CD4-positive, alpha-beta T cell (primary cell): ENCODE results near the gene NTRK2. TPM values are rescaled to one million over a fixed set of nuclear protein-coding genes. Genes with fewer than 3 reads are reported as not detected.

Experiments used
- ATAC-seq: fragments of 200-7000 bp; cut with Tn5 transposase; one replicate; pipeline ENCODE4 v1.10.0; 2022; ENCODE audit warnings: mild to moderate bottlenecking; ENCODE audit not compliant: poor library complexity
- CTCF ChIA-PET: fragments of 350-600 bp; sonication (Branson Sonifier 250); formaldehyde crosslinking; loops from one replicate; lab custom pipeline; 2021; ENCODE audit warnings: antibody characterized with exemption, inconsistent platforms; lab: Charles Lee
- POLR2A ChIA-PET: fragments of 350-600 bp; sonication (Branson Sonifier 250); formaldehyde crosslinking; loops from one replicate; lab custom pipeline; 2021; ENCODE audit warnings: antibody characterized with exemption, inconsistent platforms; lab: Charles Lee
- DNase-seq, 14 experiments: peaks; one replicate each; pipeline ENCODE4 v3.0.0-alpha.2; 2013 to 2020; ENCODE audit warnings: mixed read lengths in 2 of 14
- H3K27ac ChIP-seq, 2 donors: one replicate each; pipeline versions ENCODE4 v1.5.1 to v1.7.0; 2013; ENCODE audit warnings: low read length in 2 of 2, low read depth in 1 of 2, mild to moderate bottlenecking in 1 of 2
- H3K27me3 ChIP-seq, 2 experiments: 1 replicate in 1 of 2; 2 replicates in 1 of 2; pipeline versions ENCODE4 v1.6.1 to v1.7.0; 2013; ENCODE audit warnings: low read length in 2 of 2, control low read depth in 1 of 2, mild to moderate bottlenecking in 1 of 2, moderate library complexity in 1 of 2; ENCODE audit not compliant: insufficient read depth in 2 of 2, control insufficient read depth in 1 of 2
- H3K36me3 ChIP-seq: one replicate; pipeline ENCODE4 v1.6.1; 2013; ENCODE audit warnings: low read length, control low read depth; ENCODE audit not compliant: insufficient read depth
- H3K4me1 ChIP-seq: one replicate; pipeline ENCODE4 v1.6.1; 2013; ENCODE audit warnings: low read length, control low read depth; ENCODE audit not compliant: insufficient read depth
- H3K4me3 ChIP-seq: one replicate; pipeline ENCODE4 v1.5.1; 2013; ENCODE audit warnings: mild to moderate bottlenecking, low read length, moderate library complexity
- H3K9me3 ChIP-seq, 2 experiments: 1 replicate in 1 of 2; 2 replicates in 1 of 2; pipeline versions ENCODE4 v1.6.1 to v1.7.0; 2013; ENCODE audit warnings: low read length in 2 of 2, mild to moderate bottlenecking in 2 of 2, control low read depth in 1 of 2, moderate library complexity in 1 of 2; ENCODE audit not compliant: control insufficient read depth in 1 of 2, insufficient read depth in 1 of 2
- H3K27ac Mint-ChIP-seq: one replicate; pipeline ENCODE4 v1.8.0; 2020; ENCODE audit warnings: mixed read lengths
- H3K27me3 Mint-ChIP-seq: one replicate; pipeline ENCODE4 v1.8.0; 2021; ENCODE audit warnings: mixed read lengths
- H3K36me3 Mint-ChIP-seq: one replicate; pipeline ENCODE4 v1.8.0; 2021; ENCODE audit warnings: low read depth, mixed read lengths
- H3K4me1 Mint-ChIP-seq: one replicate; pipeline ENCODE4 v1.8.0; 2021; ENCODE audit warnings: low read depth, mixed read lengths
- H3K4me3 Mint-ChIP-seq: one replicate; pipeline ENCODE4 v1.8.0; 2020; ENCODE audit warnings: mild to moderate bottlenecking, mixed read lengths
- H3K9me3 Mint-ChIP-seq: one replicate; pipeline ENCODE4 v1.8.0; 2020; ENCODE audit warnings: mixed read lengths
- intact Hi-C, 2 experiments: fragments of 100-400 bp; cut with DNase I in 1 of 2; cut with micrococcal nuclease in 1 of 2; formaldehyde crosslinking; loops; one replicate each; pipeline versions ENCODE4 v1.15.1 to v1.9.0; 2023 to 2025; cut with DNase I, micrococcal nuclease
- total RNA-seq, 174 experiments: library from RNA in 2 of 174; stranded (reverse) in 2 of 174; gene quantifications; one replicate each; pipeline ENCODE4 v1.2.3 and lab custom pipeline; 2021 to 2026
- TF ChIP-seq, protein P1 (sequence below): fragments of 200-600 bp; IDR thresholded peaks from one replicate; pipeline ENCODE4 v1.8.0; 2022; ENCODE audit warnings: antibody characterized with exemption, mild to moderate bottlenecking

Gene NTRK2
- total RNA-seq, 2 experiments from 2014 or later: 0.06 to 0.14 TPM

DNA sequence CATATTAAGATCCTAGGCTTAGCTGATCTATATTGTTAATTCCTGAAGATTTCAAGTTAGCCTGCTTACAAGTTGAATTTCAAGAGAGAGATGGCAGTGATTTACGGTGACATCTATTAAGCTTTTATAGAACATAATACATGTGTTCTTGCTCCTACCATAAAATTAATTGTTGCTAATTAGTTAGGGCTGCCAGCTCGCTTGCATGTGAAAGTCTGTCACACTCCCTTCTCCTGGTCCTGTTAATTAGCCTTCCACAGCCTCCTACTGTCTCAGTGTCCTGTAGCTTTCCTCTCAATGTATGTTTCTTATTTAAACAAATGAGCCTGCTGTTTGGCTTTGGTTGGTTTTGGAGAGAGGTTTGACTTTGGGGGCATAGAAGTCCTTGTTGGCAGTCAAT lies 247.2 kb downstream of the NTRK2 start:
- Histone ChIP-seq H3K4me1 (no peaks in the 10 kb centered on the region), H3K9me3 (peaks cover 0 to 3% of the 10 kb centered on the region in 2 experiments), H3K27me3 (peaks cover 0 to 3% of the 10 kb centered on the region in 2 experiments), H3K4me3 (no peak overlapping the region), H3K27ac (no peak overlapping the region), H3K36me3 (no peaks in the 10 kb centered on the region)
- peaks cover 10% of the 10 kb centered on the region for H3K27me3 Mint-ChIP-seq
- no peaks in the 10 kb centered on the region for H3K36me3 Mint-ChIP-seq
- no peak for DNase-seq
- no peaks in the 10 kb centered on the region for H3K9me3 Mint-ChIP-seq
- POLR2A ChIA-PET: no interaction called here
- TF ChIP-seq, protein P1, sequence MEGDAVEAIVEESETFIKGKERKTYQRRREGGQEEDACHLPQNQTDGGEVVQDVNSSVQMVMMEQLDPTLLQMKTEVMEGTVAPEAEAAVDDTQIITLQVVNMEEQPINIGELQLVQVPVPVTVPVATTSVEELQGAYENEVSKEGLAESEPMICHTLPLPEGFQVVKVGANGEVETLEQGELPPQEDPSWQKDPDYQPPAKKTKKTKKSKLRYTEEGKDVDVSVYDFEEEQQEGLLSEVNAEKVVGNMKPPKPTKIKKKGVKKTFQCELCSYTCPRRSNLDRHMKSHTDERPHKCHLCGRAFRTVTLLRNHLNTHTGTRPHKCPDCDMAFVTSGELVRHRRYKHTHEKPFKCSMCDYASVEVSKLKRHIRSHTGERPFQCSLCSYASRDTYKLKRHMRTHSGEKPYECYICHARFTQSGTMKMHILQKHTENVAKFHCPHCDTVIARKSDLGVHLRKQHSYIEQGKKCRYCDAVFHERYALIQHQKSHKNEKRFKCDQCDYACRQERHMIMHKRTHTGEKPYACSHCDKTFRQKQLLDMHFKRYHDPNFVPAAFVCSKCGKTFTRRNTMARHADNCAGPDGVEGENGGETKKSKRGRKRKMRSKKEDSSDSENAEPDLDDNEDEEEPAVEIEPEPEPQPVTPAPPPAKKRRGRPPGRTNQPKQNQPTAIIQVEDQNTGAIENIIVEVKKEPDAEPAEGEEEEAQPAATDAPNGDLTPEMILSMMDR: no peak
- no peaks in the 10 kb centered on the region for H3K4me1 Mint-ChIP-seq
- no peak overlapping the region for H3K4me3 Mint-ChIP-seq
- CTCF ChIA-PET: no interaction called here
- ATAC-seq: no peak
- intact Hi-C loops: no loop called here
- no peak overlapping the region for H3K27ac Mint-ChIP-seq

GRCh38 chr9:84917366-84918070 lies 248.0 kb downstream of the NTRK2 start:
- Mint-ChIP-seq H3K4me3 (no peak overlapping the region), H3K27me3 (peaks cover 10% of the 10 kb centered on the region), H3K4me1 (no peaks in the 10 kb centered on the region), H3K36me3 (no peaks in the 10 kb centered on the region), H3K27ac (no peak overlapping the region), H3K9me3 (no peaks in the 10 kb centered on the region)
- Histone ChIP-seq H3K36me3 (no peaks in the 10 kb centered on the region), H3K4me3 (no peak overlapping the region), H3K27me3 (peaks cover 0 to 3% of the 10 kb centered on the region in 2 experiments), H3K27ac (no peak overlapping the region), H3K4me1 (no peaks in the 10 kb centered on the region), H3K9me3 (peaks cover 0 to 3% of the 10 kb centered on the region in 2 experiments)
- intact Hi-C loops: no loop called here
- DNase-seq (no peak), ATAC-seq (no peak)
- TF ChIP-seq, protein P1: no peak
- CTCF ChIA-PET: no interaction called here
- POLR2A ChIA-PET: no interaction called here

DNA sequence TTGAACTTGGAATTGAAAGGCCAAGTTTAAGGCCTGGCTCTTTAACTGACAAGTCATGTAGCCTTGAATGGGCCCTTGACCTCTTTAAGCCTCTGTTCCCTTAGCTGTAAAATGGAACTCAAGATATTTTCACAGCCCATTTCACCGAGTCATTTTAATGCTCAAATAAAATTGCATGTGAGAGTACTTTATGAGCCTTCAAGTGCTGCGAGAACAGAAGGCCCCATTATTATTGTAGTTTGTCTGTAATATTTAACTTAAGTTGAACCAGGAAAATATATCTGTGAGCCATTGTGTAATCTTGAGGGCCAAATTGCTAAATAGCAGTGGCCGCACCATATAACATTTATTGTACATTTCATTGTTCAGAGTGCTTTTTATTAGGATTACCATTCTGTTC lies 249.9 kb downstream of the NTRK2 start:
- ChIA-PET POLR2A (no interaction called here), CTCF (no interaction called here)
- Mint-ChIP-seq H3K36me3 (no peaks in the 10 kb centered on the region), H3K27me3 (peaks cover 15% of the 10 kb centered on the region), H3K27ac (no peak overlapping the region), H3K4me3 (no peak overlapping the region), H3K4me1 (no peaks in the 10 kb centered on the region), H3K9me3 (no peaks in the 10 kb centered on the region)
- DNase-seq (no peak), ATAC-seq (no peak)
- H3K9me3 ChIP-seq: peaks cover 0 to 5% of the 10 kb centered on the region in 2 experiments
- no peaks in the 10 kb centered on the region for H3K36me3 ChIP-seq
- H3K4me1 ChIP-seq: no peaks in the 10 kb centered on the region
- H3K4me3 ChIP-seq: no peak overlapping the region
- no peak overlapping the region for H3K27ac ChIP-seq
- peaks cover 3 to 4% of the 10 kb centered on the region in 2 experiments for H3K27me3 ChIP-seq
- TF ChIP-seq, protein P1: no peak
- intact Hi-C loops: no loop called here
